Measurements from ENCODE around the gene INCA1.
A peak's percentile ranks its signal among the peaks of the same experiment; 100 is the strongest.

Gene INCA1

DNA sequence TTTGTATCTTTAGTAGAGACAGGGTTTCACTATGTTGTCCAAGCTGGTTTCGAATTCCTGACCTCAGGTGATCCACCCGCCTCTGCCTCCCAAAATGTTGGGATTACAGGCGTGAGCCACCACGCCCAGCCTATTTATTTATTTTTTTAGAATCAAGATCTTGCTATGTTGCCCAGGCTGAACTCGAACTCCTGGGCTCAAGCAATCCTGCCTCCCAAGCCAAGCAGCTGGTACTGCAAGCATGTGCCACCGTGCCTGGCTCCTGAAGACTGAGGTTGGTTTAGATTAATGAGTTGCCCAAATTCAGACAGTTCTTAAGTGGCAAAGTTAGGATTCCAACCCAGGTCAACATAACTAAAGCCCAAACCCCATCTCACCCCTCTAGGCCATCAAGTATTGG, 30.0 kb upstream of the INCA1 start:
- DNase-seq (ENCODE audit: low read depth in 2 of 2): no peak
- TF ChIP-seq, protein P1, sequence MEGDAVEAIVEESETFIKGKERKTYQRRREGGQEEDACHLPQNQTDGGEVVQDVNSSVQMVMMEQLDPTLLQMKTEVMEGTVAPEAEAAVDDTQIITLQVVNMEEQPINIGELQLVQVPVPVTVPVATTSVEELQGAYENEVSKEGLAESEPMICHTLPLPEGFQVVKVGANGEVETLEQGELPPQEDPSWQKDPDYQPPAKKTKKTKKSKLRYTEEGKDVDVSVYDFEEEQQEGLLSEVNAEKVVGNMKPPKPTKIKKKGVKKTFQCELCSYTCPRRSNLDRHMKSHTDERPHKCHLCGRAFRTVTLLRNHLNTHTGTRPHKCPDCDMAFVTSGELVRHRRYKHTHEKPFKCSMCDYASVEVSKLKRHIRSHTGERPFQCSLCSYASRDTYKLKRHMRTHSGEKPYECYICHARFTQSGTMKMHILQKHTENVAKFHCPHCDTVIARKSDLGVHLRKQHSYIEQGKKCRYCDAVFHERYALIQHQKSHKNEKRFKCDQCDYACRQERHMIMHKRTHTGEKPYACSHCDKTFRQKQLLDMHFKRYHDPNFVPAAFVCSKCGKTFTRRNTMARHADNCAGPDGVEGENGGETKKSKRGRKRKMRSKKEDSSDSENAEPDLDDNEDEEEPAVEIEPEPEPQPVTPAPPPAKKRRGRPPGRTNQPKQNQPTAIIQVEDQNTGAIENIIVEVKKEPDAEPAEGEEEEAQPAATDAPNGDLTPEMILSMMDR (IDR thresholded peaks at IDR 0.05; ENCODE audit: low read depth, low read length): no peak
- no peak overlapping the region for H3K4me3 ChIP-seq (replicated peaks in 1 of 2; ENCODE audit: low read depth in 2 of 2, low read length in 2 of 2)

DNA sequence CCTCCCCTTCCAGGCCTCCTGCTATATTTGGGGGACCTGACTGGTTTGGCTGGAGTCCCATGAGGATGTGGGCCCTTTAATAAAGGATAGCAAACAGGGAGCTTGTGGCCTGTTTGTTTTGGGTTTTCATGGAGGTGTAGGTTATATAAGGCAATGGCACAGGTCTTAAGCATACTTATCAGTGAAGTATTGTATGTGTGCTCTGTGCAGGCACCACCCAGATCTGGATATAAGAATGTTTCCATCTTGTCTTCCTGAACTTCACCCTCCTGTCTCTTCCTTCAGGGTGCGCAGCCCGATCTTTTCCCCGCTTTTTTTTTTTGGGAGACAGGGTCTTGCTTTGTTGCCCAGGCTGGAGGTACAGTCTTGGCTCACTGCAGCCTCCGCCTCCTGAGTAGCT, 27.3 kb upstream of the INCA1 start:
- no peak overlapping the region for H3K4me3 ChIP-seq (replicated peaks in 1 of 2; ENCODE audit: low read depth in 2 of 2, low read length in 2 of 2)
- DNase-seq (ENCODE audit: low read depth in 2 of 2): no peak
- TF ChIP-seq, protein P1 (IDR thresholded peaks at IDR 0.05; ENCODE audit: low read depth, low read length): no peak

DNA sequence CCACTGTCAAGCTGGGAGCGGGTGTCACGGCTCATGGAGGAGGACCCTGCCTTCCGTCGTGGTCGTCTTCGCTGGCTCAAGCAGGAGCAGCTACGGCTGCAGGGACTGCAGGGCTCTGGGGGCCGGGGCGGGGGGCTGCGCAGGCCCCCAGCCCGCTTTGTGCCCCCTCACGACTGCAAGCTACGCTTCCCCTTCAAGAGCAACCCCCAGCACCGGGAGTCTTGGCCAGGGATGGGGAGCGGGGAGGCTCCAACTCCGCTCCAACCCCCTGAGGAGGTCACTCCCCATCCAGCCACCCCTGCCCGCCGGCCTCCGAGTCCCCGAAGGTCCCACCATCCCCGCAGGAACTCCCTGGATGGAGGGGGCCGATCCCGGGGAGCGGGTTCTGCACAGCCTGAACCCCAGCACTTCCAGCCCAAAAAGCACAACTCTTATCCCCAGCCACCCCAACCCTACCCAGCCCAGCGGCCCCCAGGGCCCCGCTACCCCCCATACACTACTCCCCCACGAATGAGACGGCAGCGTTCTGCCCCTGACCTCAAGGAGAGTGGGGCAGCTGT, 26.3 kb upstream of the INCA1 start:
- DNase-seq (ENCODE audit: low read depth in 2 of 2): no peak
- H3K4me3 ChIP-seq (replicated peaks in 1 of 2; ENCODE audit: low read depth in 2 of 2, low read length in 2 of 2): no peak overlapping the region
- TF ChIP-seq, protein P1 (IDR thresholded peaks at IDR 0.05; ENCODE audit: low read depth, low read length): no peak

DNA sequence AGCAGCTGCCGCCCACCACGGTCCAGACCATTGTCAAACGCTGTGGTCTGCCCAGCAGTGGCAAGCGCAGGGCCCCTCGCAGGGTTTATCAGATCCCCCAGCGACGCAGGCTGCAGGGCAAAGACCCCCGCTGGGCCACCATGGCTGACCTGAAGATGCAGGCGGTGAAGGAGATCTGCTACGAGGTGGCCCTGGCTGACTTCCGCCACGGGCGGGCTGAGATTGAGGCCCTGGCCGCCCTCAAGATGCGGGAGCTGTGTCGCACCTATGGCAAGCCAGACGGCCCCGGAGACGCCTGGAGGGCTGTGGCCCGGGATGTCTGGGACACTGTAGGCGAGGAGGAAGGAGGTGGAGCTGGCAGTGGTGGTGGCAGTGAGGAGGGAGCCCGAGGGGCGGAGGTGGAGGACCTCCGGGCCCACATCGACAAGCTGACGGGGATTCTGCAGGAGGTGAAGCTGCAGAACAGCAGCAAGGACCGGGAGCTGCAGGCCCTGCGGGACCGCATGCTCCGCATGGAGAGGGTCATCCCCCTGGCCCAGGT, 24.9 kb upstream of the INCA1 start:
- TF ChIP-seq, protein P1 (IDR thresholded peaks at IDR 0.05; ENCODE audit: low read depth, low read length): no peak
- no peak for DNase-seq (ENCODE audit: low read depth in 2 of 2)
- no peak overlapping the region for H3K4me3 ChIP-seq (replicated peaks in 1 of 2; ENCODE audit: low read depth in 2 of 2, low read length in 2 of 2)

DNA sequence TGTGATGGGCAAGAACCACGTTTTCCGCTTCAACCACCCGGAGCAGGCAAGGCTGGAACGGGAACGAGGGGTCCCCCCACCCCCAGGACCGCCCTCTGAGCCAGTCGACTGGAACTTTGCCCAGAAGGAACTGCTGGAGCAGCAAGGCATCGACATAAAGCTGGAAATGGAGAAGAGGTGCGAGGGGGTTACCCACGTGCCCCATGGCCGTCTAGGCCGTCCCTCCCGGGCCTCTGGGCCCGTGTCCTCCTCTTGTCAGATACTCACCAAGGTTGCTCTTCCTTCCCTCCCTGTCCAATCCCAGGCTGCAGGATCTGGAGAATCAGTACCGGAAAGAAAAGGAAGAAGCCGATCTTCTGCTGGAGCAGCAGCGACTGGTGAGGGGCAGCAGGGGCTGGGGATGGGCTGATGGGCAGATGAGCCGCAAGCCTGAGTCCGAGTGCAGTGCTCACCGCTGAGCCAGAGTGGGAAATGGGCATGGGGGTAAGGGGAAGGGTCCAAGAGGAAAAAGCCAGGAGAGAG, 23.2 kb upstream of the INCA1 start:
- TF ChIP-seq, protein P1 (IDR thresholded peaks at IDR 0.05; ENCODE audit: low read depth, low read length): no peak
- H3K4me3 ChIP-seq (replicated peaks in 1 of 2; ENCODE audit: low read depth in 2 of 2, low read length in 2 of 2): no peak overlapping the region

DNA sequence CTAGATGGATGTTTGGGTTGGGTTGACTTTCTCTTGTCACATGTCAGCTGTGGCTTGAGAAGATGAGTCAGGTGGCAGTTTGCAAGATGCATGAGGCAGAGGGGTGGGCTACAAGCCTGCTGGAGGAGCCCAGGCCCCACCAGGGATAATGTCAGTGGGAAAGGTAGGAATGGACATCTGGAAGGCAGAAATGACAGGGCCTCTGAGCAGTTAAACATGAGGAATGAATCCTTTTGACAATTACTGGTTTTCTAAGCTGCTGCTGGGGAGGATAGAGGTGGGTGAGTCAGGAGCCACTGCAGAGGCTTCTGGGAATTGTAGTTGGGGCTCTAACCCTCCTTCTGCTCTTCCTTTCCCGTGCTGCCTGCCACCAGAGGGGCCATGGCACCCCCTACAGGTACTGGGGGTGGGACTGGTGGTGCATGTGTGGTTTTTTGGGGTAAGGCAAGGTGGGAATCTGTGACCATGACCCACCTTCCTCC, 22.2 kb upstream of the INCA1 start:
- TF ChIP-seq, protein P1 (IDR thresholded peaks at IDR 0.05; ENCODE audit: low read depth, low read length): no peak
- no peak overlapping the region for H3K4me3 ChIP-seq (replicated peaks in 1 of 2; ENCODE audit: low read depth in 2 of 2, low read length in 2 of 2)
- DNase-seq (ENCODE audit: low read depth in 2 of 2): peak in 1 of 2 donors; percentile 25

More for the DNA sequence above, 23.2 kb upstream of the INCA1 start:
- DNase-seq (ENCODE audit: low read depth in 2 of 2): no peak
